ENCODE measurements around the gene CCR7.

Gene CCR7

GRCh38 chr17:40600486-40601046, 35.3 kb upstream of the CCR7 start:
- DNase-seq (ENCODE audit: low spot score): no peak
- TF ChIP-seq CTCF (IDR thresholded peaks at IDR 0.05): no peak
- H3K4me3 ChIP-seq: no peak overlapping the region
- H3K27ac ChIP-seq: no peak overlapping the region

DNA sequence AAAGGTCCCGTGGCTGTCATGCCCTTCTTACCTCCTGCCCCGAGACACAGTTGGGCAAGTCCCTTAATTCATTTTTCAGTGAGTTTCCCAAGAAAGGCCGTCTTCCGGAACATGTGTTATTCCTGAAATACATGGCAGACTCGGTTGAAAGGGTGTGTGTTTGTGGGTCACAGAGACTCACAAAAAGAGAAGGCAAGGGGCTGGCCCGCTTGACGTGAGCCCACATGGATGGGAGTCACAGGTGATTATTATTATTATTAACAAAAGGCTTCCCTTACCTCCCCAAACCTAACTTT, 34.1 kb upstream of the CCR7 start:
- TF ChIP-seq CTCF (IDR thresholded peaks at IDR 0.05): no peak
- H3K27ac ChIP-seq: no peak overlapping the region
- no peak overlapping the region for H3K4me3 ChIP-seq
- DNase-seq (ENCODE audit: low spot score): no peak

DNA sequence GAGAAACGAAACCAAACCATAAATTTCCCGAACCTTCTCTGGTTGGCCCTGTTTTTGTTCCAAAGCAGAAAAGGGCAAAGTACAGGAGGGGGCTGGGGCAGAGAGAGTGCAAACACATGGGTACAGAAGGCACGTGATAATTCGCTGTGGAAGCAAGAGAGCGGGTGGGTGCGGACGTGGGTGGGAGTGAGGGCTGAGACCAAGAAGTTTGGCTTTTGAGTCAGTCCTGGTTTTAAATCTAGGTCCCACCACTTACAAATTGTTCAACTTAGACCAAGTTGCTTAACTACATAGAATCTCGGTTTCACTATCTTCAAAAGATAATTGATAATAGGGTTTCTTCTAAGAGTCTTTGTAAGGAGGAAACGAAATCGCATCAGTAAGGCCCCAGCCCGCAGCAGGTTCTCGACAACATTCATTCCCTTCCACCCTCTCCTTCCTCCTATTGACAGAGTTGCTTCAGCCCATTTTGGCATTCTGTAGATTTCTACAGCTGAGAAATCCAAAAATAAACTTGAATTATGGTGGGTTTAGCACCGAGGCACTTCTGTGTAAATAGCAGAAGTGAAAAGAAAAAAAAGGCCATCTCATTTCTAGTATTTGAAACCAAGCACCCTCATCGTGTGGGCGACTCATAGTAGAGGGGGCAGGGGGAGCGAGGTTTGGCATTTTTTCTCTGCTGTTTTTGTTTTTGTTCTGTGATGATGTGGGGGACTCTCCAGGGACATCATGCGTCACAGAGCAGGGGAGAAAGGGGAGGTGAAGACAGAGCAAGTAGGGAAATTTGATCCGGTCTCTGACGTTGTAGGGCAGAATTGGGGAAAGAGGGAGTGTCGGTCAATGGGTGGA, 33.6 kb upstream of the CCR7 start:
- peak overlapping the region in 1 of 2 donors; percentile 1 for H3K27ac ChIP-seq
- TF ChIP-seq CTCF (IDR thresholded peaks at IDR 0.05): no peak
- H3K4me3 ChIP-seq: no peak overlapping the region
- no peak for DNase-seq (ENCODE audit: low spot score)

- no peak for TF ChIP-seq CTCF (IDR thresholded peaks at IDR 0.05)
- no peak overlapping the region for H3K4me3 ChIP-seq
- no peak overlapping the region for H3K27ac ChIP-seq
- DNase-seq (ENCODE audit: low spot score): no peak
These were observed 33.0 kb upstream of the CCR7 start for GRCh38 chr17:40598301-40598618.

DNA sequence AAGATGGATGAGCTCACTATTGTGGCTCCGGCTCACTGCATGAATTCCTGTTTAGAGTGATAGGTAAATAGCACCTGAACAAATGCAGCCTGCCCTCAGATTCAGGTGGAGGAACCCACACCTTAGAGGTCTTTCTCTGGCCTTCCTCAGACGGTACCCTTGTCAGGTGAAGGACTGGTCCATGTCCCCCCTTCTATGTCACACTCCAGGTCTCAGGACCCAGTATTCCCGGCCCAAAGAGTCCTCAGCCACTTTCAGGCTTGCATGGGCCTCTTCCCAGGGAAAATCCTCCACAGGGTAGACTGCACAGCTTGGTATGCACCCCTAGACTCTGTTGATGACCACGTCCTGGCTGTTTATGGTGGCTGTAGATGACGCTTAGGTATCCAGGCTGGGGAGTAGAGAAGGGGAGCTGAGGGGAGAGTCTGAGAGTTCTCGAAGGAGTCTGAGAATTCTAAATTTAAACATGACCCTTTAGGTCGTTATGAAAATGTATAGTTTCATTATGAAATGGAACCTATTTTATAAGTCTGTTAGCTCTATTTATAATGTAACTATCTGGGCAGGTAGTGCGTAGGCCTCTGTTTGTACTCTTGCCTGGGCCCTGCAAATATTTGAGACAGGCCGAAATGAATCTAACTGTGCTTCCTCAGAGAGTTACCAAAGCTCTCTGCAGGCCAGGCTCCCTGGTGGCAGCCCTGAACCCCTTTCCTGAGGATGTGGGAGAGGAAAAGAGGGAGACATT, 32.5 kb upstream of the CCR7 start:
- no peak for TF ChIP-seq CTCF (IDR thresholded peaks at IDR 0.05)
- Histone ChIP-seq H3K27ac (no peak overlapping the region), H3K4me3 (no peak overlapping the region)
- no peak for DNase-seq (ENCODE audit: low spot score)

- no peak for TF ChIP-seq CTCF (IDR thresholded peaks at IDR 0.05)
- H3K4me3 ChIP-seq: no peak overlapping the region
These were observed 31.9 kb upstream of the CCR7 start for GRCh38 chr17:40597156-40597555.

More at GRCh38 chr17:40597156-40597555, 31.9 kb upstream of the CCR7 start:
- DNase-seq (ENCODE audit: low spot score): no peak
- no peak overlapping the region for H3K27ac ChIP-seq
